Esophagus squamous epithelium (tissue), 5 donors: ENCODE measurements around the gene TMEM167A. TPM values are rescaled to one million over a fixed set of nuclear protein-coding genes. Genes with fewer than 3 reads are reported as not detected.

Source experiments
- DNase-seq: peaks from one replicate; lab custom pipeline; 2025; lab: John Stamatoyannopoulos, UW
- H3K27ac ChIP-seq, 4 donors: fragments of 200-600 bp; sonication (generic); one replicate each; pipeline ENCODE4 v1.5.1; 2016 to 2019; ENCODE audit warnings: mild to moderate bottlenecking in 1 of 4
- H3K27me3 ChIP-seq, 4 donors: fragments of 200-600 bp; sonication (generic); 1 replicate in 3 of 4; 2 replicates in 1 of 4; pipeline versions ENCODE4 v1.5.1 to v1.6.0; 2017 to 2021; ENCODE audit warnings: antibody characterized with exemption in 1 of 4
- H3K36me3 ChIP-seq, 3 donors: fragments of 200-600 bp; sonication (generic); one replicate each; pipeline ENCODE4 v1.5.1; 2016 to 2019
- H3K4me1 ChIP-seq, 3 donors: fragments of 200-600 bp; sonication (generic); one replicate each; pipeline ENCODE4 v1.5.1; 2017 to 2019
- H3K4me3 ChIP-seq, 4 donors: fragments of 200-600 bp; sonication (generic); 1 replicate in 3 of 4; 2 replicates in 1 of 4; pipeline ENCODE4 v1.5.1; 2016 to 2019; ENCODE audit warnings: mild to moderate bottlenecking in 2 of 4, moderate library complexity in 1 of 4
- H3K9me3 ChIP-seq, 3 donors: fragments of 200-600 bp; sonication (generic); one replicate each; pipeline ENCODE4 v1.5.1; 2016 to 2019
- CTCF ChIP-seq, 6 experiments: fragments of 450-650 bp in 4 of 6; fragments of 200-600 bp in 2 of 6; sonication (generic) in 2 of 6; IDR thresholded peaks; one replicate each; pipeline ENCODE4 v1.5.1; 2016 to 2019; ENCODE audit warnings: antibody characterized with exemption in 6 of 6, mild to moderate bottlenecking in 4 of 6, moderate library complexity in 4 of 6
- POLR2A ChIP-seq, 4 donors: fragments of 450-650 bp; IDR thresholded peaks; one replicate each; pipeline ENCODE4 v1.6.1; 2017; ENCODE audit warnings: antibody characterized with exemption in 4 of 4, mild to moderate bottlenecking in 4 of 4, moderate library complexity in 3 of 4
- WGBS, 2 donors: methylation state at CpG; one replicate each; pipeline ENCODE4 v1.1.5; 2018; 5-methylcytosine and 5-hydroxymethylcytosine counted together
- intact Hi-C: fragments of 100-400 bp; cut with DNase I; formaldehyde crosslinking; loops from one replicate; pipeline ENCODE4 v1.15.0; 2022
- total RNA-seq, 4 donors: library from RNA; depleted of rRNA; stranded (reverse); fragments of >200 nt; gene quantifications; one replicate each; pipeline ENCODE4 v1.1.0, GENCODE V29; 2016
- donor health status: DM: yes; HTN: yes; CAD: no.

TMEM167A gene
- total RNA-seq, 4 donors from 2014 or later: 17.8 to 46.0 (median 33.8) TPM

DNA sequence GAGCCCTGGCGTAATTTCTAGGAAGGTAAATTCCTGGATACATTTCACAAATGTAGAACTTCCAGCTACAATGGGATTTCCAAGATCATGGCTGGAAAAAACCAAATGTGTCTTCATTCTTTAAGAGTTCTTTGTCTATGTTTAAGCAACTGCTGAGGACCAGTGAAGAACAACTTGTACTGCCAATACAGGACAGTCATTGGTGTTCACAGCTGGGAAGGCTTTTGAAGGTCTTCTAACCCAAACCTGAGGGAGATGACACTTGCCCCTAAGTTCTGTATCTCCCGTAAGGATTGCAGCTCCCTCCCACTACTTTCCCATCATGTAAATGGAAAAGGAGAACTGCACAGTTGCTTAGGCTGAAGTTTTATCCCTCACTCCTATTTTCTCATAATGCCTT lies 28.4 kb downstream of the TMEM167A start:
- H3K9me3 ChIP-seq: no peaks in the 10 kb centered on the region
- no peaks in the 10 kb centered on the region for H3K27me3 ChIP-seq
- H3K4me3 ChIP-seq: no peak overlapping the region
- no peak for TF ChIP-seq CTCF (IDR thresholded peaks at IDR 0.05)
- no peak for TF ChIP-seq POLR2A (IDR thresholded peaks at IDR 0.05)
- peaks cover 0 to 20% (median 0%) of the 10 kb centered on the region in 3 donors for H3K36me3 ChIP-seq
- 87 to 92% methylated on average over 2 of the region's 2 CpGs for WGBS, 2 donors
- DNase-seq: no peak
- intact Hi-C loops: no loop called here
- H3K27ac ChIP-seq: no peak overlapping the region
- no peaks in the 10 kb centered on the region for H3K4me1 ChIP-seq

DNA sequence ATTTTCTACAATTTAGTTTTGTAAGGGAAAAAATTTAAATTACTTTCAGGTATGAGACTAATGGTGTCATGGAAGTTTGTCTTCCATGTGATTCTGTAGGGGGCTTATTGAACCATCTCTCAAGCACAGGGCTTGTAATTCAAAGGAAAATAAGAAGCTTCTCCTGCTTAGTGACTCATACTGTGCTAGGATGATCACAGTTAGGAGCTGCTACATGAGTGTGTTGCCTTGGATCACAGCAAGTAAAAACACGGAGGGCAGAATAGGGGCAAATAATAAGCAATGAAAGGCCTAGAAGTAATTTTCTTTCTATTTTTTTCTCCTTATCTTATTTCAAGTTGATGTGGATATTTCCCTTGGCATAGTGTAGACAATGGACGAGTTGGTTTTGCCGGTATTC lies 28.9 kb downstream of the TMEM167A start:
- TF ChIP-seq POLR2A (IDR thresholded peaks at IDR 0.05): no peak
- no peaks in the 10 kb centered on the region for H3K4me1 ChIP-seq
- H3K27ac ChIP-seq: no peak overlapping the region
- peaks cover 0 to 16% (median 0%) of the 10 kb centered on the region in 3 donors for H3K36me3 ChIP-seq
- intact Hi-C loops: no loop called here
- H3K27me3 ChIP-seq: no peaks in the 10 kb centered on the region
- WGBS, 2 donors: 85 to 90% methylated on average over 3 of the region's 3 CpGs
- DNase-seq: no peak
- no peak overlapping the region for H3K4me3 ChIP-seq
- no peaks in the 10 kb centered on the region for H3K9me3 ChIP-seq

GRCh38 chr5:83044926-83045325 lies 32.3 kb downstream of the TMEM167A start:
- TF ChIP-seq CTCF (IDR thresholded peaks at IDR 0.05) (no peak), POLR2A (IDR thresholded peaks at IDR 0.05) (no peak)
- no peak for DNase-seq
- 75 to 88% methylated on average over 2 of the region's 2 CpGs for WGBS, 2 donors
- Histone ChIP-seq H3K4me1 (no peaks in the 10 kb centered on the region), H3K9me3 (no peaks in the 10 kb centered on the region), H3K27ac (no peak overlapping the region), H3K27me3 (no peaks in the 10 kb centered on the region), H3K4me3 (no peak overlapping the region), H3K36me3 (no peaks in the 10 kb centered on the region)
- intact Hi-C loops: no loop called here

- 64 to 84% methylated on average over 3 of the region's 3 CpGs for WGBS, 2 donors
Observed at GRCh38 chr5:83042507-83042906, 34.7 kb downstream of the TMEM167A start.

GRCh38 chr5:83038924-83039323 lies 38.3 kb downstream of the TMEM167A start:
- Histone ChIP-seq H3K9me3 (no peaks in the 10 kb centered on the region), H3K36me3 (no peaks in the 10 kb centered on the region), H3K4me3 (no peak overlapping the region), H3K4me1 (no peaks in the 10 kb centered on the region), H3K27ac (no peak overlapping the region), H3K27me3 (no peaks in the 10 kb centered on the region)
- intact Hi-C loops: no loop called here
- 78 to 89% methylated on average over 3 of the region's 3 CpGs for WGBS, 2 donors
- DNase-seq: no peak
- TF ChIP-seq CTCF (IDR thresholded peaks at IDR 0.05) (no peak), POLR2A (IDR thresholded peaks at IDR 0.05) (no peak)

More at GRCh38 chr5:83042507-83042906, 34.7 kb downstream of the TMEM167A start:
- TF ChIP-seq CTCF (IDR thresholded peaks at IDR 0.05) (no peak), POLR2A (IDR thresholded peaks at IDR 0.05) (no peak)
- Histone ChIP-seq H3K36me3 (no peaks in the 10 kb centered on the region), H3K9me3 (no peaks in the 10 kb centered on the region), H3K4me1 (no peaks in the 10 kb centered on the region), H3K27ac (no peak overlapping the region), H3K27me3 (no peaks in the 10 kb centered on the region), H3K4me3 (no peak overlapping the region)
- intact Hi-C loops: no loop called here
- no peak for DNase-seq
